ENCODE data around the gene YTHDF1. TPM values are rescaled to one million over a fixed set of nuclear protein-coding genes. Genes with fewer than 3 reads are reported as not detected.

YTHDF1 gene
- total RNA-seq, 1 experiment from 2014 or later = 42.6 TPM

GRCh38 chr20:63152322-63153253 is 63.3 kb downstream of the YTHDF1 start:
- Histone ChIP-seq H3K4me3 (no peak overlapping the region), H3K4me1 (replicated peaks; ENCODE audit: insufficient read depth) (no peaks in the 10 kb centered on the region), H4K20me1 (ENCODE audit: insufficient read depth) (no peaks in the 10 kb centered on the region), H2AFZ (no peak overlapping the region), H3K27ac (no peak overlapping the region), H3K9me3 (ENCODE audit: insufficient read depth, low read depth) (0 out of 2 replicates have a peak, but pooled peaks cover 4% of the 10 kb centered on the region), H3K79me2 (ENCODE audit: low read depth) (no peaks in the 10 kb centered on the region), H3K27me3 (ENCODE audit: insufficient read depth, low read depth) (peaks cover 95% of the 10 kb centered on the region), H3K9me2 (ENCODE audit: insufficient read depth) (no peaks in the 10 kb centered on the region), H3F3A (ENCODE audit: insufficient read depth, low read depth) (no peaks in the 10 kb centered on the region), H3K36me3 (ENCODE audit: low read depth) (no peaks in the 10 kb centered on the region), H3K4me2 (no peak overlapping the region)
- POLR2A ChIA-PET (ENCODE audit: unreplicated experiment) = no interaction called here
- BruUV-seq (replicated peaks) = no TSS peak
- no peak for DNase-seq
- CTCF ChIA-PET = no interaction called here
- intact Hi-C loops (cut with micrococcal nuclease; ENCODE audit: unreplicated experiment) = no loop called here
- TF ChIP-seq EZH2 (IDR thresholded peaks at IDR 0.05; ENCODE audit: low read depth) (no peak), CTCF (conservative IDR thresholded peaks at IDR 0.05) (no peak)

GRCh38 chr20:63151554-63152321 is 64.2 kb downstream of the YTHDF1 start:
- H3K4me3 ChIP-seq = no peak overlapping the region
- intact Hi-C loops (cut with micrococcal nuclease; ENCODE audit: unreplicated experiment) = no loop called here
- ChIA-PET POLR2A (ENCODE audit: unreplicated experiment) (no interaction called here), CTCF (interaction anchor here (0.6 kb wide), 1 partner anchor 452 kb away, joined by 3 read pairs; no protein-coding TSS in a partner anchor)
- H3F3A ChIP-seq (ENCODE audit: insufficient read depth, low read depth) = no peaks in the 10 kb centered on the region
- H3K79me2 ChIP-seq (ENCODE audit: low read depth) = no peaks in the 10 kb centered on the region
- no peak overlapping the region for H3K27ac ChIP-seq
- H3K9me3 ChIP-seq (ENCODE audit: insufficient read depth, low read depth) = 0 out of 2 replicates have a peak, but pooled peaks cover 10% of the 10 kb centered on the region
- no peaks in the 10 kb centered on the region for H4K20me1 ChIP-seq (ENCODE audit: insufficient read depth)
- BruUV-seq (replicated peaks) = no TSS peak
- H3K36me3 ChIP-seq (ENCODE audit: low read depth) = no peaks in the 10 kb centered on the region
- DNase-seq = no peak
- no peak overlapping the region for H2AFZ ChIP-seq
- H3K27me3 ChIP-seq (ENCODE audit: insufficient read depth, low read depth) = peaks cover 97% of the 10 kb centered on the region
- TF ChIP-seq CTCF (conservative IDR thresholded peaks at IDR 0.05) (no peak), EZH2 (IDR thresholded peaks at IDR 0.05; ENCODE audit: low read depth) (peak; percentile 89)
- no peaks in the 10 kb centered on the region for H3K4me1 ChIP-seq (replicated peaks; ENCODE audit: insufficient read depth)
- H3K9me2 ChIP-seq (ENCODE audit: insufficient read depth) = no peaks in the 10 kb centered on the region
- H3K4me2 ChIP-seq = no peak overlapping the region

- Histone ChIP-seq H3K4me1 (replicated peaks; ENCODE audit: insufficient read depth) (no peaks in the 10 kb centered on the region), H3K79me2 (ENCODE audit: low read depth) (no peaks in the 10 kb centered on the region), H3F3A (ENCODE audit: insufficient read depth, low read depth) (no peaks in the 10 kb centered on the region), H3K4me3 (no peak overlapping the region), H3K9me2 (ENCODE audit: insufficient read depth) (no peaks in the 10 kb centered on the region), H3K36me3 (ENCODE audit: low read depth) (no peaks in the 10 kb centered on the region), H2AFZ (no peak overlapping the region), H4K20me1 (ENCODE audit: insufficient read depth) (no peaks in the 10 kb centered on the region), H3K27me3 (ENCODE audit: insufficient read depth, low read depth) (peaks cover 97% of the 10 kb centered on the region), H3K27ac (no peak overlapping the region), H3K4me2 (no peak overlapping the region), H3K9me3 (ENCODE audit: insufficient read depth, low read depth) (0 out of 2 replicates have a peak, but pooled peaks cover 13% of the 10 kb centered on the region)
- CTCF ChIA-PET = no interaction called here
- BruUV-seq (replicated peaks) = no TSS peak
- TF ChIP-seq CTCF (conservative IDR thresholded peaks at IDR 0.05) (no peak), EZH2 (IDR thresholded peaks at IDR 0.05; ENCODE audit: low read depth) (peak; percentile 61; the same call in 1 of the 2 replicates)
- intact Hi-C loops (cut with micrococcal nuclease; ENCODE audit: unreplicated experiment) = no loop called here
- DNase-seq = no peak
- POLR2A ChIA-PET (ENCODE audit: unreplicated experiment) = no interaction called here
Observed at GRCh38 chr20:63150911-63151531, 64.9 kb downstream of the YTHDF1 start.
